Measurements from ENCODE around the gene USP40.

USP40 gene

DNA sequence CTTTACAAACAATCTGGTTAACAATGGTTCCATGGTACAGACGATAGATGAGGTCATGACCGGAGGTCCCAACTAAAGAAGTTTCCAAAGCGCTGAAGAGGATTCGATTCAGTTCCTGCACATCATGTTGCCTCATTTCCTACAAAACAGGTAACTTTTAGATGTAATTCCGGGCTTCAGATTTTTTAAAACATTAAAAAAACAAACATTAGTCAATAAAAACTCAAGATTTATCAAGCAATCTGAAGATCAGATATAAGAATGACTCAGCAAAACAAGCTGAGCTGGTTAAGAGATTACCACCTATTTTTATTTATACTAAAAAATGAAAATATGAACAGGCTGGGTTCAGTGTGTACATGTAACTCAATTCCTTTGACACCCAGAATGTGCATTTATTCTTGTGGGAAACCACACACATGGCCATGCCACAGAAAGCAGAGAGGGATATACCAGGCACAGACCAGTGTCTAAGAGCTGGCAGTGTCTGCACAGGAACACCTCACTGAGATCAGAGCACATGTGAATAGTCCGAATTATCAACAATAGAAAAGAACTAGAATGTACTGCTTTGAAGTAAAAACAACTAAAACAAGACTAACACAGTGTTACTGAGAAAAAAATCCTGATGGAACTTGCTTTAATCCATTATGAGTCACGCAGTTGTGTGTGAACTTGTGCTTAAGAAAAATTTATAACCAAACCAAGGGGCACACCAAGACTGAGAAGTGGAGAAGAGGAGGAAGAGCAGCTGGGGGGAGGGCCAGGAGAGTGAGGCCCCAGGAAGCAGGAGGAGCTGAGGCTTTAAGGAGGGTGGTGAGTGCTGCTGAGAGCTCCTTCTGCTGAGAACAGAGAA is 9.5 kb downstream of the USP40 start:
- DNase-seq = no peak

DNA sequence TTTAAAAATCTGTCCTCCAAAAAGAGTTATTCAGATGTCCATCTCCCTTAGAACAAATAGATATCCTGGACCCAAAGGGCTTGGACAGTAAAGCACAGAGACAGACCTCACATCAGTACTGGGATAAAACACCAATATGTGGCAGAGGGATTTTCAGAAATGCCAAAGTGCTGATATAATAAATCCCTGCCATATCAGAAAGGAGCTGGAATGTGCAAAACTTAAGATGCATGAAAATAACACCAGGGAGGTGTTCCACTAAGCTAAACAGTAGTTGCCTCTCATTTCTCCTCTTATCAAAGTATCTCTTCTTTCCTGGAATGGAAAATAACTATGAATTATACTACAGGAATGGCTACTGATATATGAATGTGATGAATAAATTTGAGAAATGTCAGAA is 13.2 kb downstream of the USP40 start:
- no peak for DNase-seq

DNA sequence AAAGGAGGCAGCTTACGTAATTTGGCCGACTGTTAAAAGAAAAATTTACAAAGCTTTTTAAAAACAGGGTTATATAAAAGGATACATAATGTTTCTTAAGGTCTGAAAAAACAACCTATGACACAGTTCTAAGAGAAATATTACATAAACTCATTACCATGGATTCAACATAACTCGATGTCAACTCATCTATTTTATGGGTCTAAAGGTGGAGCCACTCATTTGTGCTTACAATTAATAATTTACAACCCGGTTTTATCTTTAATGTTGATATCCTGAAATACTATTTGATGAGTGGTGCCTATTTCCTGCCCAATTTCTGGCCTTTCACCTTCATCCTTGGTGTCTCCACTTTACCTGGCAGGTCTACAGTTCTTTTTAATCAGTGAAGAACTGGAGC is 15.1 kb downstream of the USP40 start:
- DNase-seq = no peak

GRCh38 chr2:233546774-233547173 is 19.8 kb downstream of the USP40 start:
- DNase-seq = no peak

DNA sequence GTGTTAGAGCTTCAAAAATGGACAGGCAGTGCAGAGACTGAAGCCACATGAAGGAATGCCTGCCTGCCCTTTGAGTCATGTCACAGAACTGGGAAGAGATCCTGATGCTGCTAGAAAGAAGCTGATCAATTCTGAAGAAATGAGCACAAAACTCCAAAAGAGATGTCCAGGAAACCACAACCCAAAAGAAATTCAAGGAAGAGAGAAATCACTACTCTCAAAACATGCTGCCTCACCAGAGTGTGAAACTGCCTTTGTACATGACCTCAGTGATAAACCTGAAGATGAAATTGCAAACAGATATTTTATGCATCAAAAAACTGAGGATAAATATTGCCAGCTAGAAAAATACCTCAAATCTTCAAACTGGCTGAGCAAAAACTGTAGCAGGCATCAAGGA is 20.5 kb downstream of the USP40 start:
- no peak for DNase-seq

DNA sequence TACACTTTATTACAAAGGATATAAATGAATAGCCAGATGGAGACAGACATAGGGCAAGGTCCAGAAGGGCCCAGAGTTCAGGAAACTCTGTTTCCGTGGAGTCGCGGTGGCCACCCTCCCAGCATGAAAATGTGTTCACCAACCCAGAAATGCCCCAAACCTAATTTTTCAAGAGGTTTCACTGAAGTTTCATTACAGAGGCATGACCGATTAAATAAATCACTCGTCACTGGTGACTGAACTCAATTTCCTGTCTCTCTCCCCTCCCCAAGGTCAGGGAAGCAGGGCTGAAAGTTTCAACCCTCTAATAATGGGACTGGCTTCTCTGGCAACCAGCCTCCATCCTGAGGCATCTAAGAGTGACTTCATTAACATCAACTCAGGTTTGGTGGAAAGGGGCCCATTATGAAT is 22.4 kb downstream of the USP40 start:
- no peak for DNase-seq

DNA sequence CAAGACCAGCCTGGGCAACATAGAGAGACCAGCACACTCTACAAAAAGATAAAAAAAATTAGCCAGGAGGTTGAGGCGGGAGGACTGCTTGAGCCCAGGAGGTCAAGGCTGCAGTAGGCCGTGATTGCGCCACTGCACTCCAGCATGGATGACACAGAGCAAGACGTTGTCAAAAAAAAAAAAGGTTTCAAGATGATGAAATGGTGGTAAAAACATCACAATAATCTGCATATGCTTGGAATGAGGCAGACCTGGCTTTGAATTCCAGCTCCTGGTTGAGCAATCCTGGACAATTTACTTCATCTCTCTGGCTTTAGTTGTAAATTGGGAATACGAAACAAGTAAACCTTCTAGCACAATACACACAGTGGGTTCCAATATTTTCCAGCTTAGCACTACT is 24.1 kb downstream of the USP40 start:
- no peak for DNase-seq

DNA sequence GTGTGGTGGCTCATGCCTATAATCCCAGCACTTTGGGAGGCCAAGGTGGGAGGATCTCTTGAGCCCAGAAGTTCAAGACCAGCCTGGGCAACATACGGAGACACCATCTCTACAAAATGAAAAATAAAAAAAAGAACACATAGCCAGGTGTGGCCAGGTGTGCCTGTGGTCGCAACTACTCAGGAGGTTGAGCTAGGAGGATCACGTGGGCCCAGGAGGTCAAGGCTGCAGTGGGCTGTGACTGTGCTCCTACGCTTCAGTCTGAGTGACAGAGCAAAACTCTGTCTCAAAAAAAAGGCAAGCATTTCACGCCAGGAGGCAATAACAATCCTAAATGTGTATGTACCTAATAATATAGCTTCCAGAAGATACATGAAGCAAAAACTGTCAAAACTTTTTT is 27.8 kb downstream of the USP40 start:
- no peak for DNase-seq

- DNase-seq = no peak
Observed at GRCh38 chr2:233535271-233535670, 31.3 kb downstream of the USP40 start.

- no peak for DNase-seq
Observed at GRCh38 chr2:233532971-233533370, 33.6 kb downstream of the USP40 start.

GRCh38 chr2:233531955-233532354 is 34.6 kb downstream of the USP40 start:
- DNase-seq = no peak

DNA sequence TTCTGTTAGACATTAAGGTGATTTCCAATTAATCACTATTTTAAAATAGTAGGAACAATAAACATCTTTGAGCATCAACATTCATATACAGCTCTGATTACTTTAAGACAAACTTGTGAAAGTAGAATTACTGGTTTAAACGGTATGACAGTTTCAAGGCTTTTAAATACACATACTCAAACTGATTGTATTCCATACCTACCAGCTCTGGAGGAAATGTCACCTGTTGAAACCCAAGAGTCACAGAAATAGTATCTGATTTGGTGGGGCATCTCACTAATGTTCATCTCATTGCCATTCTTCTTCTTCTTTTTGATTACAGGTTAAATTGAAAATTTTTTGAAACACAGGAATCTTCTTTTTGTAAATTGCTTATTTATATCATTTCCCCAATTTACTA is 36.2 kb downstream of the USP40 start:
- DNase-seq = no peak

DNA sequence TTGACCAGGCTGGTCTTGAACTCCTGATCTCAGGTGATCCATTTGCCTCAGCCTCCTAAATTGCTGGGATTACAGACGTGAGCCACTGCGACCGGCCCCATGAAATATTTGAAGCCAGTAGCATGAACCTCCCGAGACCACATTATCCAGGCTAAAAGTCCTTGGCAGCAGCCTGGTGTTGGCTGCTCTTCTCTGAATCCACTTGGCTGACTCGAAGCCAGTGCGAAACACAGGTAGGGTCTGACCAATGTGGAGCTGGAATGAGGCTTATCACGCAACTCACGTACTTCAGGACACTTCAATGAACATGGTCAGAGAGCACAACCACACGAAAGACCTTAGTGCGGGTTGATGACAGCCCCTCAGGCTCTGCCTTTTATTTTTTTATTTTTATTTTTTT is 38.4 kb downstream of the USP40 start:
- DNase-seq = no peak

- DNase-seq = no peak
Observed at GRCh38 chr2:233525791-233526190, 40.8 kb downstream of the USP40 start.

GRCh38 chr2:233519787-233520611 is 46.6 kb downstream of the USP40 start:
- DNase-seq = no peak

- DNase-seq = no peak
Observed at GRCh38 chr2:233513953-233514655, 52.5 kb downstream of the USP40 start.

- DNase-seq = no peak
Observed at GRCh38 chr2:233503947-233504637, 62.5 kb downstream of the USP40 start.

DNA sequence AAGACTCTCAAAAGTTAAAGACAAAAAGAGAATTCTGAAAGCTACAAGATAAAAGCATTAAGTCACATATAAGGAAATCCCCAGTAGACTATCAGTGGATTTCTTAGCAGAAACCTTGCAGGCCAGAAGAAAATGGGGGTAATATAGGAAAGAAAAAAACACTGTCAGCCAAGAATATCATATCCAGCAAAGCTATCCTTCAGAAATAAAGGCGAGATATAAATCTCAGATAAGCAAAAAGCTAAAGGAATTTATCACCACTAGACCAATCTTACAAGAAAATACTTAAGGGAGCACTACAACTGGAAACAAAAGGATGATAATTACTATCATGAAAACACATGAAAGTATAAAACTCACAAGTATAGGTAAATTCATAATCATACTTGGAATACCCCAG is 63.1 kb downstream of the USP40 start:
- no peak for DNase-seq

DNA sequence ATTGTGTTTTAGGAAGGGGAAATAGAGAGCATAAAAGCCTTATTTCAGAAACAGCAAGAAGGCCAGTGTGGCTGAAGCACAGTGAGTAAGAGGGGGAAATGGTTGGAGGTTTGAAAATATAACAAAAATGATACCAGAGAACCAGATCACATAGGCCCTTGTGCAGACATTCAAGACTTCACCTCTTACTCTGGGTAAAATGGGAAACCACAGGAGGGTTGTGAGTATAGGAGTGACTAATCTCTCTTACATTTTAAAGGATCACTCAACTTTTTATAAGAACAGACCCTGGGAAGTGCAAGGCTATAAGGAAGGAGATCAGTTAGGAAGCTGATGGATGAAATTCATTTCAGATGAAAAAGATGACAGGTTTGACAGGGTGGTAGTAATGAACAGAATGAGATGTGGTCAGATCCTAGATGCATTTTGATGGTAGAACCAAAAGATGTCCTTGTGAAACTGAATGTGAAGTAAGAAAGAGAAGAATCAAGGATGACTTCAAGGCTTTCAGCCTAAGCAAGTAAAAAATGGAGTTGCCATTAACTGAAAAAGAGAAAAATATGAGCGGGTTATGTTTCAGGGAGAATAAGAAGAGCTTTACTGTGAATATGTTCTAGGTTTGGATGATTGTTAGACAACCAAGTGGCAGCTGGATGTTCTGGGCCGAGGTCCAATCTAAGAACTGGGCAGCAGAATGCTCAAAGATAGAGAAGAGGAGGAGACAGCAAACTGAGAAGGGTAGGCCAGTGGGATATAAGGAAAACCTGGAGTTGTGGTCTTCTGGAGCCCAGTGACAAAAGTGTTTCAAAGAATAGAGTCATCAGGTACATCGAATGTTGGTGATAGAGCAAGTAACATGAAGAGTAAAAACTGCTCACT is 65.1 kb downstream of the USP40 start:
- DNase-seq = no peak

- no peak for DNase-seq
Observed at GRCh38 chr2:233499928-233500327, 66.7 kb downstream of the USP40 start.

- no peak for DNase-seq
Observed at GRCh38 chr2:233498126-233498525, 68.5 kb downstream of the USP40 start.

- DNase-seq = no peak
Observed at GRCh38 chr2:233497692-233498091, 68.9 kb downstream of the USP40 start.
